ENCODE results near the gene SULT4A1. TPM values are rescaled to one million over a fixed set of nuclear protein-coding genes. Genes with fewer than 3 reads are reported as not detected.
A peak's percentile ranks its signal among the peaks of the same experiment; 100 is the strongest.

The SULT4A1 gene
- total RNA-seq, 2 donors from 2014 or later: 0.11 TPM; not detected in 1

DNA sequence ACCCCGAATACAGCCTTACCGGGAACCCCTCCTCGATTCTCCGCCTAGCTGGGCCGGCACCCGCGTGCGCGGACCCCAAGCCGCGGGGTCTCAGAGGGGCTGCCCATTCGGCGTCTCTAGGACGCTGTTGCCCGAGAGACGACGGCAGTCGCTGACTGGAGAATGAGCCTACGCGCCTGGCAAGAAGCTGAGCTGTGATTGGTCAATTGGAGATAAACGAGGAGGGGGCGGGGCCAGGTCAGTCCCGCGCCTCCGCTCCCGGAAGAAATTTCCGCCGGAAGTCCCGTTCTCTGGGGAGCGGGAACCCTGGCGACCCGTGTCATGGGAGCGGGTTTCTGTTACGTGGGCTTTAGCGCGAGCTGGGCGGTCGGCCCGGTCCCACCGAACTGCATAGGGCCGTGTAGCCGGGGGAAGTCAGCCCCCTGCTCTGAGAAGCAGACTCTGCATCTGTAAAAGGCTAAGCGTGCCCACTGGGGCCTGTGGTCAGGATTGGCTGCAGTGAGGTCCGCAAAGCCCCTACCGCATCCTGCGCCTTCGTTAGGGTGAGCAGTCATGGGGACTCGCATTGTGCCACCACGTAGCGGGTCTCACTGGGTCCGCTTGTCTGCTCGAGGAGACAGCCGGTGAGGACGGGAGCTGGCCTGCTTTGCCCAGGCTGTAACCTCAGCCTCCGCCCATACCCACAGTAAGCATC is 50.0 kb downstream of the SULT4A1 start, which contains the start of gene EFCAB6:
Gene EFCAB6 (minus strand): TSS at position 157 of the 694 bp plus-strand sequence. CDS start 29,987 bp downstream, outside the sequence.
- peak; percentile 94 for ATAC-seq (replicated peaks)
- Mint-ChIP-seq H3K27ac (peak within 1 kb of the TSS; percentile 89), H3K9me3 (no peaks in the 10 kb centered on the region), H3K4me3 (peak within 1 kb of the TSS; percentile 91), H3K4me1 (peaks cover 16% of the 10 kb centered on the region), H3K27me3 (no peaks in the 10 kb centered on the region), H3K36me3 (ENCODE audit: low read depth) (peaks cover 5% of the 10 kb centered on the region)

DNA sequence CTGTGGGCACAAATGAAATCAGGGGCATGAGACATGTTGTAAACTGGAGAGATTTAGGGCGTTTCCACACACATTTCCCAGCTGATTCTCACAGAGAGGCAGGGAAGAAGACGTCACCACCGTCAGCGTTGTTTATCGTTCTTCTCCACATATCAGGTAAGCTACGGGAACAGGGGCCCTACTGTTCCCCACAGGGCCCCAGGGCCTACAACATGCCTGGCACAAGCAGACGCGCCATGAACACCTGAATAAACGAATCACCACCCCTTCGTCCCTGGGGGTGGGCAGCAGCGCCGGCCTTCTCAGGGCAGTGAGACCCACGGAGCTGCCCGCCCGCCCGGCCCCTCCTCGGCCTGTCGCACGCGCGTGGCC is 50.5 kb downstream of the SULT4A1 start:
- peak; percentile 29 for ATAC-seq (replicated peaks)
- Mint-ChIP-seq H3K27me3 (no peaks in the 10 kb centered on the region), H3K9me3 (no peaks in the 10 kb centered on the region), H3K27ac (peak overlapping the region; percentile 89), H3K4me1 (peaks cover 16% of the 10 kb centered on the region), H3K36me3 (ENCODE audit: low read depth) (peaks cover 5% of the 10 kb centered on the region), H3K4me3 (peak overlapping the region; percentile 91)

DNA sequence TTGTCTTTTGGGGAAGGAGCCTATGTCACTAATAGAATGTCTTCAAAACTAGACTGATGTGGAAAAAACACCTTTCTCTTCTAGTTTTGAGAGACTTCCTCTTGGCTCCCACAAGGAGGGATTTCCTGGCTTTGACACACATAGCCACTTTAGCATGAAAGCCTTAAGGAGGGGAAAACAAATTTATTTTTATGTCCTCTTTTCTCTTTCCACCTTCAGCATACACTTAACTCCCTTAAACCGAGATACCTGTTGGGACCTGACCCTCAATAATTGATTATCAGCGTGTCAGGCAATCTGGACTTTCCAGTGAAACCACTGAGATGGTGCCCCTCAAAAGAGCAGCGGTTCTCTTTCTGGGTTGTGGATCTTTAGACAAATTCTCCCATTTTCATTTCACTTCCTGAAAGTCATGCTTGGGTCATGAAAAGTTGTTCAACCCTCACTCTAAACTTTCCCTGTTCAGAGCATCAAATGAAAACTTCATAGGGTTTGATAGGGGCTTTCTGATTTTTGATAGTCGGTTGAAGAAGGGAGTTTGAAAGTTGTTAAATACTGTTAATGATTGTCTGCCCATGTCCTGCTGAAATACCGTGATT is 59.3 kb downstream of the SULT4A1 start:
- no peak for ATAC-seq (replicated peaks)

DNA sequence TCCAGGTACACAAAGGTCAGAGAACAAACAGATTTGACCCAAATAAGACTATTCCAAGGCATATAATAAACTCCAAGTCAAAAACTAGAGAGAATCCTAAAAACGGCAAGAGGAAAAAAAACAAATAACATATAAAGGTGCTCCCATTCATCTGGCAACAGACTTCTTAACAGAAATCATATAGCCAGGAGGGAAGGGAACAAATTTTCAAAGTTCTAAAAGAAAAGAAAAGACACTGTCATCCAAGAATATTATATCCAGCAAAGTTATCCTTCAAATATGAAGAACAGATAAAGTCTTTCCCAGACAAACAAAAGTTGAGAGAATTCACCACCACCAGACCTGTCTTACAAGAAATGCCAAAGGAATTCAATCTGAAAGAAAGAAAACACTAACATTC is 61.3 kb downstream of the SULT4A1 start:
- Mint-ChIP-seq H3K4me1 (no peaks in the 10 kb centered on the region), H3K4me3 (no peak overlapping the region), H3K36me3 (ENCODE audit: low read depth) (no peaks in the 10 kb centered on the region), H3K9me3 (peaks cover 7% of the 10 kb centered on the region), H3K27me3 (peaks cover 36% of the 10 kb centered on the region), H3K27ac (no peak overlapping the region)
- no peak for ATAC-seq (replicated peaks)

More for the DNA sequence above, 59.3 kb downstream of the SULT4A1 start:
- no peaks in the 10 kb centered on the region for H3K4me1 Mint-ChIP-seq
- H3K27ac Mint-ChIP-seq: no peak overlapping the region
- H3K27me3 Mint-ChIP-seq: peaks cover 34% of the 10 kb centered on the region
- H3K9me3 Mint-ChIP-seq: peaks cover 7% of the 10 kb centered on the region
- H3K4me3 Mint-ChIP-seq: no peak overlapping the region
- H3K36me3 Mint-ChIP-seq (ENCODE audit: low read depth): no peaks in the 10 kb centered on the region

DNA sequence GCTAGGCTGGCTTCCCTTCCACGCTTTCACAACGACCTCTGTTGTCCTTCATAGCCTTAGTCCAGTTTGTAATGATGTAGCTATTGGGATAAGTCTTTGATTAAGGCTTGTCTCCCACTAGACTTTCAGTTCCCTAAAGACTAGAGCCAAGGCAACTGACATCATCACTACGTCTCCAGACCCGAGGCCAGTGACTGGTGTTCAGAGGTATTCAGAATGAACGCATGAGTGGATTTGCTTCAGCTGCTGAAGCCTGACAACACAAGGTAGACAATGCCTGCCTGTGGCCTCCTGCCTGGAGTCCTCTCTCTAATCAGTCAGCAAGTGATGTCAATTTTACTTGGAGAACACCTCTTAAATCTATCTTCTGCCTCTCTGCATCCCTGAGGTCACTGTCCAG is 63.8 kb downstream of the SULT4A1 start:
- H3K27me3 Mint-ChIP-seq: peaks cover 31% of the 10 kb centered on the region
- H3K27ac Mint-ChIP-seq: no peak overlapping the region
- peaks cover 7% of the 10 kb centered on the region for H3K9me3 Mint-ChIP-seq
- no peaks in the 10 kb centered on the region for H3K4me1 Mint-ChIP-seq
- H3K36me3 Mint-ChIP-seq (ENCODE audit: low read depth): no peaks in the 10 kb centered on the region
- no peak for ATAC-seq (replicated peaks)
- H3K4me3 Mint-ChIP-seq: no peak overlapping the region

DNA sequence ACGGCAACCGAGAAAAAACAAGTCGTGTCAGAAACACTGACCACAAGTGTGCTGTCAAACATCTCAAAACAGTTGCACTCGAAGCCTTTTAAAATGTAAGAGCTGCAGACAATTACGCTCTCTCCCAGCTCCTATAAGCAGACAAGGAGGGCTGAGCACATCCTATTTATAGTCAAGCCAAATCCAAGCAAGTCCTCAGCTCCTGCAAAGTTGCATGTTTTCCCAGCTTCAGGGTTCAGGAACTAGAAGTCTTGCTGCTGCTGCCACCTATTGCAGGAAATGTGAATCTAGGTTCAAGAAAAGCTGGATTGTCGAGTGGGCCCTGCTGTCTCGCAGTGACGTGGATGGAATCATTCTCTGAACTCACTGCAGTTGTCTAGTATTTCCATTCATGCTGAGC is 65.7 kb downstream of the SULT4A1 start:
- Mint-ChIP-seq H3K27ac (no peak overlapping the region), H3K36me3 (ENCODE audit: low read depth) (no peaks in the 10 kb centered on the region), H3K4me1 (no peaks in the 10 kb centered on the region), H3K27me3 (peaks cover 22% of the 10 kb centered on the region), H3K4me3 (no peak overlapping the region), H3K9me3 (peaks cover 4% of the 10 kb centered on the region)
- no peak for ATAC-seq (replicated peaks)

DNA sequence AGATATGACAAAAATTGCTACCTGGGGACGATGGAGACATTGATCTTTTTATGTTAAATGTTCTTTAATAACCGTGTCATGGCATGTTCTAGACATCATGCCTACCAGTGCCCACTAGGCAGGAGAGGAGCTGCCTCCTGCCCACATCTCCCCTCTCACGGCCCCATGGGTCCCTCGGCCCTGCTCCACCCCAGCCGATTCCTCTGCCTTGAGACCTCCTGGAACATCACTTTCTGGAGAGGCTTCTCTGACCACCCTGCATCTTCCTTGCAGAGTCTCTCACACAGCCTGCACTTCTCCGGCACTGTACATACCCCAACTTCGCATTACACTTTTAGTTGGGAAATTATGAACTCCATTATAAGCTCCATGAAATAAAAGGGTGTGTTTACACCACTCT is 67.0 kb downstream of the SULT4A1 start:
- no peak overlapping the region for H3K4me3 Mint-ChIP-seq
- H3K27ac Mint-ChIP-seq: no peak overlapping the region
- no peaks in the 10 kb centered on the region for H3K9me3 Mint-ChIP-seq
- H3K36me3 Mint-ChIP-seq (ENCODE audit: low read depth): no peaks in the 10 kb centered on the region
- H3K4me1 Mint-ChIP-seq: no peaks in the 10 kb centered on the region
- H3K27me3 Mint-ChIP-seq: peaks cover 16% of the 10 kb centered on the region
- no peak for ATAC-seq (replicated peaks)

DNA sequence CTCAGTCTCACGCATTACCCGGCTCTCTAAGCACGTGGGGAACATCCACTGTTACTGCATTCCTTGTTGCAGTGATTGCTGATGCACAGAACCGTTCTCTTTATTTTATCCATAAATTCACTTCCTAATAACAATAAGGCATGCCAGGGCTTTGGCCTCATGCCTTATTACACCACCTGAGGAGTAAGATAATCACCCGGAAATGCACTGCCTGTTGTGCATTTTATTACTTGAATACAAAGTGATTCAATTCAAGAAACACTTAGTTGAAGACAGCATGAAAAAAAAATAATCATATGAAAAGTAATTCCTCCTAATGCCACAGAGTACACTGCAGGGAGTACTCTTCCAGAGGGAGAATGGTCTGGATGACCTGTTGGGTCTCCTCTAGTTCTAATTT is 69.4 kb downstream of the SULT4A1 start:
- H3K27ac Mint-ChIP-seq: no peak overlapping the region
- ATAC-seq (replicated peaks): no peak
- H3K4me3 Mint-ChIP-seq: no peak overlapping the region
- H3K9me3 Mint-ChIP-seq: no peaks in the 10 kb centered on the region
- H3K4me1 Mint-ChIP-seq: no peaks in the 10 kb centered on the region
- H3K27me3 Mint-ChIP-seq: peaks cover 19% of the 10 kb centered on the region
- H3K36me3 Mint-ChIP-seq (ENCODE audit: low read depth): no peaks in the 10 kb centered on the region

DNA sequence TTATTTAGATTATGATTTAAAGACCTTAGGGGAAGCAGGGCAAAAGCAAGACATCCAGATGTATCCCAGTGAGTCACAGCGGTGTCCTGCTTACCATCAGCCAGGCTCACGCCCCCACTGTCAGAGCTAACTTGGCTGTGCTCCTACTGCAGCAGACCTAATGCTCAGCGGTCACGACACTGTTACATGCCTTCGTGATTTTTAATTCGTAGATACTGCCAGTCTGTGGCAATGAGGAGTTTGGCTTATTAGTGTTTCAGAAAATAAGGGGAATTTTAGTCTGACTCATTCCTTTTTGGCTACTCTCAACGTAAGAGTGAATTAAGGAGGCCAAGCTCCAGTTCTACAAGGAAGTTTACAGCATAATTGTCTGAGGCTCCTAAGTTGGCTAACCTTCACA is 72.9 kb downstream of the SULT4A1 start:
- H3K4me3 Mint-ChIP-seq: no peak overlapping the region
- H3K27me3 Mint-ChIP-seq: peaks cover 15% of the 10 kb centered on the region
- no peaks in the 10 kb centered on the region for H3K4me1 Mint-ChIP-seq
- H3K9me3 Mint-ChIP-seq: no peaks in the 10 kb centered on the region
- no peak overlapping the region for H3K27ac Mint-ChIP-seq
- H3K36me3 Mint-ChIP-seq (ENCODE audit: low read depth): no peaks in the 10 kb centered on the region
- no peak for ATAC-seq (replicated peaks)

DNA sequence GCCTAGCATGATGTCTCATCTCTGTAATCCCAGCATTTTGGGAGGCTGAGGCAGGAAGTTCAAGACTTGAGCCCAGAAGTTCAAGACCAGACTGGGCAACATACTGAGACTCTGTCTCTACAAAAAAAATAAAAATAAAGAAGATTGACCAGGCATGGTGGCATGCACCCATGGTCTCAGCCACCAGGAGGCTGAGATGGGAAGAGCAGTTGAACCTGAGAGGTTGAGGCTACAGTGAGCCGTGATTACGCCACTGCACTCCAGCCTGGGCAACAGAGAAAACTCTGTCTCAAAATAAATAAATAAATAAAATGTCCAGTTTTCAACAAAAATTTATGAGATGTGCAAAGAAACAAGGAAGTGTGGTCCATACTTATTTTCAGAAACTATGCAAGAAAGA is 78.5 kb downstream of the SULT4A1 start:
- Mint-ChIP-seq H3K9me3 (no peaks in the 10 kb centered on the region), H3K4me3 (no peak overlapping the region), H3K27me3 (peaks cover 15% of the 10 kb centered on the region), H3K4me1 (no peaks in the 10 kb centered on the region), H3K36me3 (ENCODE audit: low read depth) (no peaks in the 10 kb centered on the region), H3K27ac (no peak overlapping the region)
- ATAC-seq (replicated peaks): no peak

DNA sequence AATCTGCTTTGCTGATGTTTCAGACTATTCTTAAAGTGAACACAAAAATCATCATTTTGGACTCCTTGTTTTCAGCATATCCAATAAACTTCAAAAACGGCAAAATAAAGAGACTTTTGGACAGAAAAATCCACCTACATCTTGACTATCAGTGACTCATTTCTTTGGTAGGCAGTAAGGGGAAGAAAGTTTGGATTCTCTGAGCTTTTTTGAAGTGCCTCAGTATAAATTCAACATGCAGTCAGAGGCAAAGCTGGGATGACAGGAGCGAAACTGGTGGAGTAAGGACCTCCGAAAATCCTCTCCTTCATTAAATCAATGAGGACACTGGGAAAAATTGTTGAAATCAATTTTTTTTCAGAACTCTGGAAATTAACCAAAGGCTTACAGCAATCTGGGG is 79.9 kb downstream of the SULT4A1 start:
- no peak for ATAC-seq (replicated peaks)
- no peaks in the 10 kb centered on the region for H3K36me3 Mint-ChIP-seq (ENCODE audit: low read depth)
- no peak overlapping the region for H3K27ac Mint-ChIP-seq
- no peaks in the 10 kb centered on the region for H3K4me1 Mint-ChIP-seq
- H3K27me3 Mint-ChIP-seq: peaks cover 9% of the 10 kb centered on the region
- H3K4me3 Mint-ChIP-seq: no peak overlapping the region
- H3K9me3 Mint-ChIP-seq: no peaks in the 10 kb centered on the region

DNA sequence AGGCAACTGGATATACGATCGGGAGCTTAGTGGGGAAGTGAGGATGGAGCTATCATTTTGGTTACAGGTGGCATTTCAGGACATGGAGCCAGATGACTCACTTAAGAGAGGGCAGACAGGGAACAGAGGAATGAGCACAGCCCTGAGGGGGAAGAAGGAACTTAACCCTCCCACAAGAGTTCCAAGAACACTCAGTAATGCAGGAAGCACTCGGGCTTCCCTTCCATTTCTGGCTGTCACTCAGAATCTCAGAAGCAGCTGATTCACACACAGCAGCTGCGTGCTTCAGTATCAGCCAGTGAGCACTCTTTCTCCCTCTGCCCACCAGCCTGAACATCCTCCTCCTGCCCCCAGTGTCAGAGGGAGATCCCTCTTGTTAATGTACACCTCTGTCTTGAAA is 85.0 kb downstream of the SULT4A1 start:
- Mint-ChIP-seq H3K4me1 (no peaks in the 10 kb centered on the region), H3K27me3 (peaks cover 9% of the 10 kb centered on the region), H3K27ac (no peak overlapping the region), H3K4me3 (no peak overlapping the region), H3K9me3 (no peaks in the 10 kb centered on the region), H3K36me3 (ENCODE audit: low read depth) (no peaks in the 10 kb centered on the region)
- ATAC-seq (replicated peaks): no peak

DNA sequence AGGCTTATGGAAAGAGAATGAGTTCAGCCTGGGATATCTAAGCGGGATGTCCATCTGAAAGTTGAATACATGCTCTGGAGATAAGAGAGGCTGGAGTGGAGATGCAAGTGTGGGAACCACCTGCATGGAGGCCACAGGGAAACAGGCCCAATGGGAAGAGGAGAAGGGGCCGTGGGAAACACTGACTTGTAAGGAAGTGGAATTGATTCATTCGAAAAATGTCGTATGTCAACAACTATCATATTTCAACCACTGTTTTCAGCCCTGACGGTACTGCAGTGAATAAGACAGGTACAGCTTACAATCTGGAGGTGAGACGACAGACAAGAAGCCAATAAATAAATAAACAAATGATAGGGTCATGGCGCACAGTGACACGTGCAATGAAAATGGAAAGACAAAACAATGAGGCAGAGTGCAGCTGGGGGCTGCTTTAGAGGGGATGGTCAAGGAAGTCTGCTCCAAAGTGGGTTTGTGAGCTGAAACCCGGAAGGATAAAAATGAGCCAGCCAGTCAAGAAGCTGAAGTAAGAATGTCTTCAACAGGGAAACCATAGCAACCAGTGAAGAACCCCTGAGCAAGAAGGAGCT is 86.1 kb downstream of the SULT4A1 start:
- no peak for ATAC-seq (replicated peaks)
- Mint-ChIP-seq H3K36me3 (ENCODE audit: low read depth) (no peaks in the 10 kb centered on the region), H3K4me3 (no peak overlapping the region), H3K27ac (no peak overlapping the region), H3K4me1 (no peaks in the 10 kb centered on the region), H3K27me3 (peaks cover 9% of the 10 kb centered on the region), H3K9me3 (no peaks in the 10 kb centered on the region)

All from activated T-helper 17 cell treated with anti-CD3 and anti-CD28 coated beads, Interleukin-2, amount 50 U/mL, for 72 hours (primary cell).